Neuron (in vitro differentiated cells): Measurements from ENCODE around the gene APH1B.
"Not testable (repeated sequence)": the region's sequence is repeated elsewhere in the genome, so short reads cannot be mapped to it uniquely, and the experiment has no call there.

Experiments
- H2AFZ ChIP-seq: one replicate; pipeline ENCODE4 v1.6.1; 2013; ENCODE audit warnings: low read depth, mild to moderate bottlenecking, inconsistent platforms, low read length, moderate library complexity
- H3K27me3 ChIP-seq: one replicate; pipeline ENCODE4 v1.6.1; 2013; ENCODE audit warnings: low read length; ENCODE audit not compliant: insufficient read depth
- H3K36me3 ChIP-seq: one replicate; pipeline ENCODE4 v1.6.1; 2013; ENCODE audit warnings: low read length; ENCODE audit not compliant: insufficient read depth
- H3K4me1 ChIP-seq: one replicate; pipeline ENCODE4 v1.6.1; 2013; ENCODE audit warnings: low read length; ENCODE audit not compliant: insufficient read depth
- H3K4me3 ChIP-seq: 2 replicates; pipeline ENCODE4 v1.5.1; 2013; ENCODE audit warnings: mild to moderate bottlenecking, low read length, moderate library complexity
- H3K9me3 ChIP-seq: one replicate; pipeline ENCODE4 v1.6.1; 2013; ENCODE audit warnings: low read length

Gene APH1B

GRCh38 chr15:63331456-63331855 lies 54.1 kb downstream of the APH1B start:
- Histone ChIP-seq H2AFZ (no peak overlapping the region), H3K4me3 (no peak overlapping the region), H3K36me3 (no peaks in the 10 kb centered on the region), H3K9me3 (peaks cover 2% of the 10 kb centered on the region), H3K27me3 (no peaks in the 10 kb centered on the region), H3K4me1 (peaks cover 5% of the 10 kb centered on the region)

DNA sequence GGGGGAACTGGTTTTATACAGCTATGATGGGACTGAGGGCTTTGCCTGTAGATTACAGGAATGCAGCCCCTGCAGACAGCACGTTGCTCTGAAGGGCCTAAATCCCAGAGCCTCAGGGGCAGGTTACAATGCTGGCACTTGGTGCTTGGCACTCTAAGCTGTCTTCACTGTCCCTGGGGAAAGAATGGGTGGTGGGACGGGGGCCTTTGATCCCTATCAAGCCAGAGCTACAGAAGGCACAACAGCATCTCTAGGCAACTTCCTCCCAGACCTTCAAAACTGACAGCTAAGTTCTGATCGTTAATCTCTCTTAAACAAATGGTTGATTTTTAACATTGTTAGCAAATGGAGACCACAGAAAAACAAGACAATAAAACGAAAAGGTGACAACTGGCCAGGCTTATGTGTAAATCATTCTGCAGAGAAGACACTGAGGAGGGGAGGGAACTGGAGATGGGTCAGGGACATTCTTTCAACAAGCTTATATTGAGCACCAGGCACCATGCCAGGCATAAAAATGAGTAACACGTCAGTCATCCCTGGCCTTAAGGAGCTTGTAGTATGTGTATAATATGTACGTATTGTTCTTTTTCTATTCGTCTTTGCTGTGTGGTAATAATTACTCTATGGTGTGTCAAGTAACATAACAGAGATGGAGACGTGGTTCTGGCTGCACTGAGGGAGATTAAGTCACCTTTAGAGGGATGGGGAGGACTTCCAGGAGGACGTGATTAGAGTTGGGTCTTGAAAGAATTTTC lies 55.1 kb downstream of the APH1B start:
- H3K27me3 ChIP-seq = no peaks in the 10 kb centered on the region
- H3K4me3 ChIP-seq = no peak overlapping the region

GRCh38 chr15:63334821-63335220 lies 57.4 kb downstream of the APH1B start:
- H3K4me3 ChIP-seq = no peak overlapping the region
- H3K27me3 ChIP-seq = no peaks in the 10 kb centered on the region
- H2AFZ ChIP-seq = no peak overlapping the region
- peaks cover 5% of the 10 kb centered on the region for H3K4me1 ChIP-seq
- no peaks in the 10 kb centered on the region for H3K36me3 ChIP-seq
- H3K9me3 ChIP-seq = peaks cover 2% of the 10 kb centered on the region

More for the DNA sequence above, 55.1 kb downstream of the APH1B start:
- H2AFZ ChIP-seq = no peak overlapping the region
- H3K36me3 ChIP-seq = no peaks in the 10 kb centered on the region
- peaks cover 2% of the 10 kb centered on the region for H3K9me3 ChIP-seq
- peaks cover 5% of the 10 kb centered on the region for H3K4me1 ChIP-seq

DNA sequence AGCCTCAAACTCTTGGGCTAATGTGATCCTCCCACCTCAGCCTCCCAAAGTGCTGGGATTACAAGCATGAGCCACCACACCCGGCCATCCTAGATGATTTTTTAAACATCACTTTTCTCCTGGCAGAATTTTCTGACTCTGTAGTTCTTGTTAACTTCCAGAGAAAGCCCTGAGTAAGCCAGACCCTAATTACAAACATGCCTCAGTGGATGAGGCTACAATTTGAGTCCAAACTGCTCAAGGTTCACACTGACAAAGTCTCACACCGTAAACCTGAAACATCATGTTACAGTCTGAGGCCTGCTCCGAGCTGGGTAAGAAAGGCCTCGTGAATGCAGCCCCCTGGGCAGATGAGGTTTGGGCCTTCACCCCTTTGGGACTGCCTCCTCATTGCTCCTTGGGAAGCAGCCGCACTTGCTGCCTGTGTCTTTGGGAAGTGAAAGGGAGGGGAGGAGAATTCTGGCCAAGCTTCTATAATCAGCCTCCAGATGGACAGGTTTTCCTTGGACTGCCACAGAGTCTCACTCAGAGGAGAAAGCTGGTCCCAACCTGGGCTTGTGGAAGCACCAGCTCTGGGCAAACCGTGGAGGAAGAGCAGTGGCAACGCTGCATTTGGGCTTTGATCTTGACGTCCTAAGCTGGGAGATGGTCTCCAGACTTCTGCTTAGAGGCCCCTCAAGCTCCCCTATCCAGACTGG lies 58.3 kb downstream of the APH1B start:
- Histone ChIP-seq H3K9me3 (peaks cover 2% of the 10 kb centered on the region), H3K27me3 (no peaks in the 10 kb centered on the region), H2AFZ (no peak overlapping the region), H3K36me3 (no peaks in the 10 kb centered on the region), H3K4me3 (no peak overlapping the region), H3K4me1 (peaks cover 5% of the 10 kb centered on the region)

- no peaks in the 10 kb centered on the region for H3K36me3 ChIP-seq
- H3K9me3 ChIP-seq = no peaks in the 10 kb centered on the region
- H3K4me1 ChIP-seq = peaks cover 5% of the 10 kb centered on the region
These were observed 59.6 kb downstream of the APH1B start for GRCh38 chr15:63337046-63337445.

DNA sequence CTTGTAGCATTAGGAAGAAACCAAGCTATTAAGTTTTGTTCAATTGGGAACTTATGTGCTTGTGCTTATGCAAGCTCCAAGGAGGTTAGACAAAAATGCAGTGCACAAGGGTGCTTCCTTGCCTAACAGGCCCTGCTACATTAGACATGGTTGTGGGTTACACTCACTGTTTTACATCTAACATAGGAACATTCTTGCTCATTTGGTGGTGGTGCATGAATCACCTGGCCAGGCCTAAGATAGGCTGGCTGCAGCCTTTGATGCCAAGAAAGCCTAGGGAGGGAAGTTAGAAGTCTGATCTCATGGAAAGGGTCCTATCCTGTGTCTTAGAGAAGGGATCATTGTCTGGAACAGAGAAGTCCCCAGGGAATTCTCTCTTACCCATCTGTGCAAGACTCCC lies 60.8 kb downstream of the APH1B start:
- H2AFZ ChIP-seq = no peak overlapping the region
- H3K4me3 ChIP-seq = no peak overlapping the region
- H3K4me1 ChIP-seq = no peaks in the 10 kb centered on the region
- no peaks in the 10 kb centered on the region for H3K36me3 ChIP-seq
- H3K27me3 ChIP-seq = no peaks in the 10 kb centered on the region
- no peaks in the 10 kb centered on the region for H3K9me3 ChIP-seq

More at GRCh38 chr15:63337046-63337445, 59.6 kb downstream of the APH1B start:
- Histone ChIP-seq H3K4me3 (no peak overlapping the region), H3K27me3 (no peaks in the 10 kb centered on the region), H2AFZ (no peak overlapping the region)

DNA sequence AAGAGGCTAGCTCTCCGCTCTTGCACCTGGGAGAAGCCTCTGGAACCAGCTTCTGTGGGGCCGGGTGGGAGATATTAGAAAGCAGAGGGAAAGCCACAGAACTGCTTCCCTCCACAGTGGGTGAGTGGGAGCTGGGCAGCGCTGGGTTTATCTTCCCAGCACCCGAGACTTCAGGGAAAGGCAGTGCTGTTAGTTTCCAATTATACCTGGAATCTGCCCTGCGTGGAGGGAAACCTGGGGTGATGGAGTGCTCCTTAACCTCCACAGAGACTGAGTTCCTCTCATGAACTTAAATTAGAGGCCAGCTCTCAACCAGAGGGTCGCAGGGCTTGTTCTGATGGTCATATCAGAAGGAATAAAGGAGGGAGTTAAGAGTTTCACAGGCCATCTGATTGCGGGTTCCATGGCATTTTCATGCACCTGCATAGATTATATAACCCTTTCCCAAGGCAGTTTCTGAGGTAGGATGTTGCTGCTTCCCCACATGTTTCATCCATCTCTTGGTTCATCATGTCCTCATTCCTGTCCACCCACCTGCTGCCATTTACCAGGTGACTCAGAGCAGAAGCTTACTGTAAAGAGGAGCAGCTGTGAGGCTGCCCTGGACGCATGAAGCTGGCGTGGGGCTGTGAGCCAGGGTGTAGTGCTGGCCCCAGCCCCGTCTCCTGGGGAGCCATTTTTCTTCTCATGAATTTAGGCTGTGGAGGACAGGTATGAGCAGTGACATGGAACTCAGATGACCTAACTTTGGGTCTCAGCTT lies 61.8 kb downstream of the APH1B start:
- H3K4me3 ChIP-seq = no peak overlapping the region
- H3K36me3 ChIP-seq = no peaks in the 10 kb centered on the region
- H3K4me1 ChIP-seq = no peaks in the 10 kb centered on the region
- H3K27me3 ChIP-seq = no peaks in the 10 kb centered on the region
- no peaks in the 10 kb centered on the region for H3K9me3 ChIP-seq
- no peak overlapping the region for H2AFZ ChIP-seq

DNA sequence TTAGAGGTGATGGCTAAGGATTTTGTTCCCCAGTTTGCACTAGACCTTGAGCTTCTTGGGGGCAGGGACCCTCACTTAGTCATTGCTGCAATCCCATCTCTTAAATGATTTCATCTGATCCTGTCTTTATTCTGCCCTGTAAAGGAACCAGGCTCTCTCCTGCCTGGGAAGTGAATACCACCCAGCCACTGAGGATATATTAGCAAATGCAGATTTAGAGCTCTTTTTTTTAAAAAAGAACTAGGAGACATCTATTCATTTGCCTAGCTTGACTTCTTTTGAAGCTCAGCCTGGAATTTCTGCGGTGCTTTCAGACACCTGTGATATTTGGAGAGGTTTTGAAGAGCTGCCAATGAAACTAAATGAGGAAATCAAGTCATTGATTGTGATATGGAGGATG lies 62.4 kb downstream of the APH1B start:
- Histone ChIP-seq H3K4me3 (no peak overlapping the region), H3K36me3 (no peaks in the 10 kb centered on the region), H3K4me1 (no peaks in the 10 kb centered on the region), H3K9me3 (no peaks in the 10 kb centered on the region), H3K27me3 (no peaks in the 10 kb centered on the region), H2AFZ (no peak overlapping the region)

DNA sequence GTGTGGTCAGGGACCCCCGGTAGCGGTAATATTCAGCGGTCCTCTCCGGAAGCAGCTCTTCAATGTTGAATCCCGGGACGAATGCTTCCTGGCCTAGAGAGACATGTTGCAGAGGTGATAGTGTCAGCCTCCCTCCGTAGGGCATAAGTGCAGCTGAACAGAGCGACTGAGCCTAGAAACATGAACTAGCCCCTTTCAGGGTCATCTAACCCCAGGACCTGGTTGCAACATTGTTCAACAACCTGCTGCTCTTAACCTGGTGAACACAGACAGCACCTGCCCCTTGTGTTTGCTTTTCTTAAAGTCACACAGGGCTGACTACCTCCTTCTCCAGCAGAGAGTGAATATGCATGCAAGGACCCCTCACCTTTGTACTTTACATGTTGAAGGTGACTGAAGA lies 62.9 kb downstream of the APH1B start:
- H3K27me3 ChIP-seq = no peaks in the 10 kb centered on the region
- H3K4me1 ChIP-seq = no peaks in the 10 kb centered on the region
- H3K9me3 ChIP-seq = no peaks in the 10 kb centered on the region
- H3K4me3 ChIP-seq = no peak overlapping the region
- H2AFZ ChIP-seq = no peak overlapping the region
- H3K36me3 ChIP-seq = no peaks in the 10 kb centered on the region

DNA sequence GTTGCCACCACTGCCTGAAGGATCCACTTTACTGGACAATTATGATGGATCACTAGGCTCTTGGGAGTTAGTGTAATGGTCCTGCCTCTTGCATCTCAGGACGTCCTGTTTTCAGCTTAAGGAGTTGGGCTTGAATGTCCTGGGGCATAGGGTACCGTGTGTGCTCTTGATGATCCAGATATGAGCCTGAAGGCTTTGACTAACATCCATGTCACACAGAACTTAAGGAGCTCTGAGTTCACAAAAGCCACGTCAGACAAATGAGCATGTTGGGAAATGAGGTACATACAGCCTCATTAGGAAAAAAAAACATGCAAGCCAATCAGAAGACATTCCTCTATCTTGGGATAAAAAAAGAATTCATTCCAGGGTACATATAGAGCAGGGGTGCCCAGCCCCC lies 63.5 kb downstream of the APH1B start:
- Histone ChIP-seq H2AFZ (no peak overlapping the region), H3K27me3 (no peaks in the 10 kb centered on the region), H3K4me1 (no peaks in the 10 kb centered on the region), H3K4me3 (no peak overlapping the region), H3K36me3 (no peaks in the 10 kb centered on the region), H3K9me3 (no peaks in the 10 kb centered on the region)

DNA sequence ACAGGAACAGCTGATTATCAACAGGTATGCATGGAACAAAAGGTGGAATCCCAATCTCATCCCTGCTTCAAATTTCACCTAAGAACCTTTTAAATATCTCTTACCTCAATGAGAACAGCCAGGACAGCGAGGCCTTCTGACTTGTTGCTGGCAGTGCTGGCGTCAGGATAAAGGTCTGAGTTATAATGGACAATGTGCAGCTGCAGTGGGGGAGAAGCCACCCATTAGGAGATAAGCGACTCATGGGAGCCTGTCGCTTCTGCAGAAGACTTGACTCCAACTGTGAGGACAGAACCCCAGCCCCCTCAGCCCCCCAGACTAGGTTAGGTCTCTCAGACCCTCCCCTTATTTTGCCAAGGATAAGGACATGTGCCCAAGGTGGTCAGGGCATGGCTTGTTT lies 64.5 kb downstream of the APH1B start:
- peaks cover 4% of the 10 kb centered on the region for H3K4me1 ChIP-seq
- H3K27me3 ChIP-seq = no peaks in the 10 kb centered on the region
- no peak overlapping the region for H2AFZ ChIP-seq
- no peaks in the 10 kb centered on the region for H3K9me3 ChIP-seq
- no peak overlapping the region for H3K4me3 ChIP-seq
- H3K36me3 ChIP-seq = no peaks in the 10 kb centered on the region

- H3K4me1 ChIP-seq, H2AFZ ChIP-seq, H3K36me3 ChIP-seq, H3K4me3 ChIP-seq, H3K27me3 ChIP-seq, H3K9me3 ChIP-seq: not testable (repeated sequence)
These were observed 65.7 kb downstream of the APH1B start for GRCh38 chr15:63342996-63343562.
